ENCODE results near the gene ZNF652. TPM values are rescaled to one million over a fixed set of nuclear protein-coding genes. Genes with fewer than 3 reads are reported as not detected.
A peak's percentile ranks its signal among the peaks of the same experiment; 100 is the strongest.

The ZNF652 gene
- total and polyA plus RNA-seq, 8 donors, result 27.8 to 46.8 (median 30.8) TPM

DNA sequence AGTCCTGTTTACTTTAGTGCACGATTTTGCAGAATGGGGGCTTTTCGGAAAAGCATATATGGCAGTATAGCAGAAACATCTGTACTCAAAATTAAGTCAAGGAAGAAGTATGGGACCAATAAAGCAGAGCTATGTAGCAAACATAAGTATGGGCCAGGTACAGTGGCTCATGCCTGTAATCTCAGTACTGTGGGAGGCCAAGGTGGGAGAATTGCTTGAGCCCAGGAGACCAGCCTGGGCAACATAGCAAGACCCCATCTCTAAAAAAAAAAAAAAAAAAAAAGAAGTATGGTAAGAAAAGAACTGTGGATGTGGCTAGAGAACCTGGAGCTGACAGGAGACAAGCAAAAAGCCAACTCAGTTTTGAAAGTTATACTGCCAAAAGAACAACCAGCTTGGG lies 36.1 kb downstream of the ZNF652 start:
- ATAC-seq (no peak), DNase-seq (no peak)
- H3K4me3 ChIP-seq, result no peak overlapping the region
- no peaks in the 10 kb centered on the region for H3K27me3 ChIP-seq
- H3K27ac ChIP-seq, result no peak overlapping the region
- intact Hi-C loops (cut with DNase I), result no loop called here
- H3K36me3 ChIP-seq, result no peaks in the 10 kb centered on the region
- H3K4me1 ChIP-seq, result peaks cover 0 to 31% of the 10 kb centered on the region in 2 donors
- TF ChIP-seq, protein P1, sequence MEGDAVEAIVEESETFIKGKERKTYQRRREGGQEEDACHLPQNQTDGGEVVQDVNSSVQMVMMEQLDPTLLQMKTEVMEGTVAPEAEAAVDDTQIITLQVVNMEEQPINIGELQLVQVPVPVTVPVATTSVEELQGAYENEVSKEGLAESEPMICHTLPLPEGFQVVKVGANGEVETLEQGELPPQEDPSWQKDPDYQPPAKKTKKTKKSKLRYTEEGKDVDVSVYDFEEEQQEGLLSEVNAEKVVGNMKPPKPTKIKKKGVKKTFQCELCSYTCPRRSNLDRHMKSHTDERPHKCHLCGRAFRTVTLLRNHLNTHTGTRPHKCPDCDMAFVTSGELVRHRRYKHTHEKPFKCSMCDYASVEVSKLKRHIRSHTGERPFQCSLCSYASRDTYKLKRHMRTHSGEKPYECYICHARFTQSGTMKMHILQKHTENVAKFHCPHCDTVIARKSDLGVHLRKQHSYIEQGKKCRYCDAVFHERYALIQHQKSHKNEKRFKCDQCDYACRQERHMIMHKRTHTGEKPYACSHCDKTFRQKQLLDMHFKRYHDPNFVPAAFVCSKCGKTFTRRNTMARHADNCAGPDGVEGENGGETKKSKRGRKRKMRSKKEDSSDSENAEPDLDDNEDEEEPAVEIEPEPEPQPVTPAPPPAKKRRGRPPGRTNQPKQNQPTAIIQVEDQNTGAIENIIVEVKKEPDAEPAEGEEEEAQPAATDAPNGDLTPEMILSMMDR (IDR thresholded peaks at IDR 0.05), result no peak
- H3K9me3 ChIP-seq, result no peaks in the 10 kb centered on the region

DNA sequence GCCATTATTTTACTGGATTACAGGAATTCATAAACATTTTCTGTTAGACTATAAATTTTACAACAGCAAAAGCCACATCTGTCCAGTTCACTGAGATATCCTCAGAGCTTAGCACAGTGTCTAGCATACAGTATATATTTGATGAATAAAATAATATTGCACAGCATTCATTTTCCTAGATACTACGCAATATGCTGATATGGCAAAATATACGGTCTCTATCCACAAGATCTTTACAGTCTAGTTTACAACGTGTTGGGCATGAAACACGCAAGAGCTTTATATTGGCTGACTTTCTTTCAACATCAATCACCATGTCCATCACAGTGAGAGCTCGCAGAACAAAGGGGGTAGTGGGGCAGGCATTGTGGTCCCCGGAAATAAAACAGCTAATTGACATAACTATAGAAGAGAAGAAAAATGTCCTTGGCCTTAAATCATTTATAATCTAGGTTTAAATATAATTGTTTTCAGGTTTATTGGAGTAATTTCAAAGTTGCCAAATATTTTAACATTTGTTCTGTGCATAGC lies 43.5 kb downstream of the ZNF652 start:
- TF ChIP-seq, protein P1 (IDR thresholded peaks at IDR 0.05), result no peak
- Histone ChIP-seq H3K9me3 (no peaks in the 10 kb centered on the region), H3K4me3 (no peak overlapping the region), H3K36me3 (peaks cover 0 to 6% of the 10 kb centered on the region in 2 donors), H3K27me3 (no peaks in the 10 kb centered on the region), H3K4me1 (peaks cover 2 to 42% of the 10 kb centered on the region in 2 donors), H3K27ac (no peak overlapping the region)
- intact Hi-C loops (cut with DNase I), result loop anchor here in 1 of 2 donors (10.0 kb wide), 1 partner anchor 66 kb away; no protein-coding TSS in a partner anchor
- no peak for DNase-seq
- ATAC-seq, result no peak

DNA sequence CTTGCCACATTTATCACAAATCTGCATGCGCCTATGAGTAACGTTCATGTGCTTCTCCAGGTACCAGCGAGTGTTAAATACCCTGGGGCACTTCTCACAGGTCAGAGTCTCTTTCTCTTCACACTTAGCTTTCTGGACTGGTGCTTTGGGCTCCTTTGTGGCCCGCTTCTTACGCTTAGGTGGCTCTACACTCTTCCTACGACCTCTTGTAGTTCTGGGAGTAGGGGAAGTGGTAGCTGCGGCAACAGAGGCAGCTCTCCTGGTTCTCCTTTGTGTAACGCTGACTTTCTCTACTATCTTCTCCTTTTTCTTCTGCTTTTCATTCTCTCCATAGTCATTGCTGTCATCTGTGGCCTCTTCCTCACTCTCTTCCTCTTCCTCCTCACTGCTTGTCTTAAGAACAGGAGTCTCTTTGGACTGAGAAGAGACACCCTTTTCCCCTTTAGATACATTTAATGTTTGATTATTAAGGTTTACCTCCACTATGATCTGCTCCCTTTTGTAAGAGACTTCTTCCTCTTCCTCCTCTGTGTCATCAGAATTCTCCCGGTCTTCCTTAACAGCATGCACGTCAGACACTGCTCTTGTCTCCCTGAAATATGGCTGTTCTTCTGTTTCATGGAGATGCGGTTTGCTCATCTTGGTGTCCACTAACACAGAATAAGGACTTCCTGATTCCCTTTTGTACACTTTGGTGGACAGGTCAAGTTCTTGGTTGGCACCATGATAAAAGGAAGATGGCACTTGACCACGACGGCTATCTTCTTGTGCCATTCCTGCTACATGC lies 45.0 kb downstream of the ZNF652 start:
- Histone ChIP-seq H3K4me3 (no peak overlapping the region), H3K4me1 (peaks cover 2 to 38% of the 10 kb centered on the region in 2 donors), H3K27me3 (no peaks in the 10 kb centered on the region), H3K9me3 (no peaks in the 10 kb centered on the region), H3K36me3 (peaks cover 0 to 11% of the 10 kb centered on the region in 2 donors), H3K27ac (peak overlapping the region in 1 of 2 donors; percentile 84)
- intact Hi-C loops (cut with DNase I), result loop anchor here in 1 of 2 donors (10.0 kb wide), 1 partner anchor 68 kb away; no protein-coding TSS in a partner anchor
- DNase-seq, result no peak
- TF ChIP-seq, protein P1 (IDR thresholded peaks at IDR 0.05), result no peak
- ATAC-seq, result no peak

DNA sequence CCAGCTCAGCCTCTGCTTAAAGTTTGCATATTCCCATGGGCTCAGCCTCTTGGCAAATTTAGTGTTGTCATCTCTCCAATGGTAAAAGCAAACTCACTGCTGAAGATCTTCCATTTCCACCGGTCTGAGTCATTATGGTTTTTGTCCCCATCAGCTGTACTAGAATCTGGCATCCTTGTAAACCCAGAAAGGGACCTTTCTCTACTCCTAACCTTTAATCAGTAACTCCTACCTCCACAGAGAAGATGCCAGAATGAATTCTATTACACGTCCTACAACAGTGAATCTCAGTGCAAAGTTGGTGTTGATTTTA lies 45.8 kb downstream of the ZNF652 start:
- Histone ChIP-seq H3K36me3 (peaks cover 0 to 20% of the 10 kb centered on the region in 2 donors), H3K27ac (peak overlapping the region in 1 of 2 donors; percentile 84), H3K4me3 (no peak overlapping the region), H3K9me3 (no peaks in the 10 kb centered on the region), H3K4me1 (peaks cover 2 to 38% of the 10 kb centered on the region in 2 donors), H3K27me3 (no peaks in the 10 kb centered on the region)
- TF ChIP-seq, protein P1 (IDR thresholded peaks at IDR 0.05), result no peak
- intact Hi-C loops (cut with DNase I), result loop anchor here in 1 of 2 donors (10.0 kb wide), 1 partner anchor 69 kb away; no protein-coding TSS in a partner anchor
- ATAC-seq (no peak), DNase-seq (no peak)

DNA sequence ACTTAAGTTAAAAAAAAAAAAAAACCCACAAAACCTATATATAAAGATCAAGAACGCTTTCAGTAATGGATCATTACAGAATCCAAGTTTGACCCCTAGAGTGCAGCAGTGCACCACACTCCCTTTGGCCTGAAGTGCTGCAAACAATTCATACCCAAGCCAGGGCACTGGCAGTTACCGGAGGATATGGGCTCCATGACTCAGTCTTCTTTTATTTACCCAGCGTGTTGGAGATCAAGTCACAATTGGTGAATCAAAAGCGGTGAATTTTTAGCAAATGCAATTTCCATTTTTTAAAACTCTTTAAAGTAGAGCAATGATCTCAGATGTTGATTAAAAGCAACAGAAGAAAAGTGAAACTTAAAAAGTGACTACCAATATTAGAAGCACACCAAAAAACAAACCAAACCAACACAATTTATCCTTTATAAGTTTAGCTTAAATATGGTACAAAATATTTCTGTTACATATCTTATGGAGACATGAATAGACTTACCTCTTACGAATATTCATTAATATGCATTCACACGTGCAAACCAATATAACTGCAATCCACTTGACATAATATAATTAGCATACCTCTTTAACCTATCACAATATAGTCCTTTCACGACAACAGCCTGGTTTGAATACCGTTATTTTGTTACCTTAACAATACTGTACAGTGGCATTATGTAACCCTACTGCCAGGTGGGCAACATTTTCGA lies 46.3 kb downstream of the ZNF652 start:
- Histone ChIP-seq H3K9me3 (no peaks in the 10 kb centered on the region), H3K27ac (peak overlapping the region in 1 of 2 donors; percentile 84), H3K36me3 (peaks cover 0 to 25% of the 10 kb centered on the region in 2 donors), H3K4me1 (peaks cover 2 to 38% of the 10 kb centered on the region in 2 donors), H3K4me3 (no peak overlapping the region), H3K27me3 (no peaks in the 10 kb centered on the region)
- peak in 3 of 4 donors; percentile 56 to 78 (median 72) for DNase-seq
- ATAC-seq, result peak; percentile 100
- TF ChIP-seq, protein P1 (IDR thresholded peaks at IDR 0.05), result peak; percentile 69 to 74
- intact Hi-C loops (cut with DNase I), result loop anchor here (2.0 to 10.0 kb wide), 2 partner anchors 69 to 83 kb away; no protein-coding TSS in a partner anchor

Data from left lung (tissue), 10 donors.